Stimulated activated CD8-positive, alpha-beta memory T cell treated with anti-CD3 and anti-CD28 coated beads, Interleukin-7, amount 100 ng/mL, for 24 hours (primary cell): Measurements from ENCODE around the gene CACNB2.

Experiments used
- DNase-seq: peaks from one replicate; pipeline ENCODE4 v3.0.0-alpha.2; 2020; ENCODE audit warnings: low read depth

The CACNB2 gene

GRCh38 chr10:18514537-18514936, 374.3 kb downstream of the CACNB2 start:
- DNase-seq = no peak

- DNase-seq = no peak
These were observed 376.6 kb downstream of the CACNB2 start for GRCh38 chr10:18516851-18517250.

- DNase-seq = no peak
These were observed 382.8 kb downstream of the CACNB2 start for GRCh38 chr10:18523025-18523424.

DNA sequence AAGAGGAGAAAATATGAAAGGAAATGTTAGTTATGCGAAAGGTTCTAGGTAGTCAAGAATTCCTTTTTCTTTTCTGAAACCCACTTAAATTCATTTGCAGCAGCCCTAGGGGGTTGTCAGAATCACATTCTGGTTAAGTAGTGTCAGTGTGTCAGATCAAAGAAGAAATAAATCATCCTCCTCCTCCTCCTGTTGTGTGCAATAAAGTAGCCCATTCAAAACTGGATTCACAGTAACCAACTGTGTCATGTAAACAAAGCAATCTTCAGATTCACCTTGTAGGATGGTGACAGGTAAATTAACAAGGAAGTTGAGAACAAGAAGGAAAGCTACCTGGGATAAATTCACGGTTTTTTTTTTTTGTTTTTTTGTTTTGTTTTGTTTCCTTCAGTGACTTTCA, 383.6 kb downstream of the CACNB2 start:
- DNase-seq = no peak

- no peak for DNase-seq
These were observed 387.5 kb downstream of the CACNB2 start for GRCh38 chr10:18527687-18528086.

GRCh38 chr10:18528292-18528691, 388.1 kb downstream of the CACNB2 start:
- DNase-seq = no peak

DNA sequence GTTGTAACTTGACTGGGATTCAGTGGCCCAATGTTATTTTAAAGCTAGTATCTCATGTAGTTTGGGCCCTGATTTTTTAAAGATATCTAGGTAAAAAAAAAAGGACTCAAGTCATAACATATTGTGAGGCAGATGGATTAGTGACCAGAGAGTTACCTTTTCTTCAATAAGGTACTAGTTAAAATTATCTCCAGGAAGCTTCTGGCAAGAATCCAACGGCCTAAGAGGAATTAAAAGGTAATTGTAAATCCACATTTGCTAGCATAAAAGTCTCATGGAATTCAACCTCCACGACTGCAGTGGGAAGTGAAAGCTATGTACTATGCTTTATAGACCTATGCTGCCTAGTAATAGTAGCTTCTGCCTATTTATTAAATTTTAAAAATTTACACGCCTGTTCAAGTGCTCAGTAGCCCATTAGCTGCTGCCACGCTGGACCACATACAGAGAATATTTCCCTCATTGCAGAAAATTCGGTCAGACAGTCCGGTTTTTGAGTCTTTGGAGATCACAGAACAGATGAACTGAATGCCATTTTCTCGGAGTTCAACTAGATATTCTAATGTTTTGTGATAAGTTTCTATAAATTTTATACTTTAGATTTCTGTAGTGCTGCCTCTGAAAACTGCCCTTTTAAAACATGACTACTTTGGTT, 392.8 kb downstream of the CACNB2 start:
- DNase-seq = no peak

DNA sequence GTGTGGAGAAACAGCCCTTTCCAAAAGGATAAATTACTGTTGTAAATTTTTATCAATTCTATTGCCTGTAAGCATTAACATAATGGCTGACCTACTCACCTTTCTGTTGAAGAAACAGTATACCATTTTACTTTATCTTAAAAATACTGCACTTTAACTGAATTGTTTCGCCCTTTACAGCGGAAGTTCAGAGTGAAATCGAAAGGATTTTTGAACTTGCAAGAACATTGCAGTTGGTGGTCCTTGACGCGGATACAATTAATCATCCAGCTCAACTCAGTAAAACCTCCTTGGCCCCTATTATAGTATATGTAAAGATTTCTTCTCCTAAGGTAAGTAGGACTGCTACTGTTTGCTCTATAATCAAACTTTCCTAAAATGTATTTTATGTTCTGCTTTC, 393.7 kb downstream of the CACNB2 start:
- no peak for DNase-seq

DNA sequence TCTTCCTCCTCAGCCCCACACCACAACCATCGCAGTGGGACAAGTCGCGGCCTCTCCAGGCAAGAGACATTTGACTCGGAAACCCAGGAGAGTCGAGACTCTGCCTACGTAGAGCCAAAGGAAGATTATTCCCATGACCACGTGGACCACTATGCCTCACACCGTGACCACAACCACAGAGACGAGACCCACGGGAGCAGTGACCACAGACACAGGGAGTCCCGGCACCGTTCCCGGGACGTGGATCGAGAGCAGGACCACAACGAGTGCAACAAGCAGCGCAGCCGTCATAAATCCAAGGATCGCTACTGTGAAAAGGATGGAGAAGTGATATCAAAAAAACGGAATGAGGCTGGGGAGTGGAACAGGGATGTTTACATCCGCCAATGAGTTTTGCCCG, 399.1 kb downstream of the CACNB2 start:
- DNase-seq = no peak

GRCh38 chr10:18540195-18540594, 400.0 kb downstream of the CACNB2 start:
- DNase-seq = no peak

GRCh38 chr10:18542832-18543231, 402.6 kb downstream of the CACNB2 start:
- no peak for DNase-seq

- no peak for DNase-seq
These were observed 405.5 kb downstream of the CACNB2 start for GRCh38 chr10:18545621-18546305.

DNA sequence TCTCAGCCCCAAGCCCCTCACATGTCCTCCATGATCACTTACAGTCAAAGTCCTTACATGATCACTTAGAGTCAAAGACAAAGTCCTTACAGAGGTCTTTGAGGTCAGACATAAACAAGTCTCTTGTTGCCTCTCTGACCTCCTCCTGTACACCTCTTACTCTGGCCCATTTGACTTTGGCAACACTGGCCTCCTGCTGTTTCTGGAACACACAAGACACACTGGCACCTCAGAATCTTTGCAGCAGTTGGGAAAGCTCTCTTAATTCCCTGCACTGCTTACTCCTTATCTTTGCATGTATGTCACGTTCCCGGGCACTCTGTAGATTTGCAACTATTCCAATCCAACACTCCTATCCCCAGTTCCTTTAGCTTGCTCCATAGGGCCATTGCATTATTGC, 408.9 kb downstream of the CACNB2 start:
- no peak for DNase-seq

- no peak for DNase-seq
These were observed 411.2 kb downstream of the CACNB2 start for GRCh38 chr10:18551473-18551872.

DNA sequence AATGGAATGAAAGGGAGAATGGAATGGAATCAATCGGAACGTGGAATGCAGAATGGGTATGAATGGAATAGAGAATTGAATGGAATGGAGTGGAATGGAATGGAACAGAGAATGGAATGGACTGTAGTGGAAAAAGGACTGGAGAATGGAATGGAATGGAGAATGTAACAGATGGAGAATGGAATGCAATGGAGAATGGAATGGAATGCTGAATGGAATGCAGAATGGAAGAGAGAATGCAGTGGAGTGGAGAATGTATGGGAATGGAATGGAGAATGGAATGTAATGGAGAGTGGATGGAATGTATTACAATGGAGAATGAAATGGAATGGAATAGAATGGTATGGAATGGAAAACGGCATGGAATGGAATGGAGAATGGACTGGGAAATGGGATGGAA, 414.3 kb downstream of the CACNB2 start:
- no peak for DNase-seq

GRCh38 chr10:18556522-18557147, 416.4 kb downstream of the CACNB2 start:
- no peak for DNase-seq

DNA sequence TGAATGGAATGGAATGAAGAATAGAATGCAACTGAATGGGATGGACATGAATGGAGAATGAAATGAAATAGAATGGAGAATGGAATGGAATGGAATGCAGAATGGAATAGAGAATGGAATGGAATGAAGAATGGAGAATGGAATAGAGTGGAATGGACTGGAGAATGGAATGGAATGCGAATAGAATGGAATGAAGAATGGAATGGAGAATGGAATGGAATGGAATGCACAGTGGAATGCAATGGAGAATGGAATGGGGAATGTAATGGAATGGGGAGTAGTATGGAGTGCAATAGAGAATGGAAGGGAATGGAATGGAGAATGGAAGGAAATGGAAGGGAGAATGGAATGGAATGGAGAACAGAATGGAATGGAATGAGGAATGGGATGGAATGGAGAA, 417.7 kb downstream of the CACNB2 start:
- no peak for DNase-seq

GRCh38 chr10:18561861-18562551, 421.8 kb downstream of the CACNB2 start:
- no peak for DNase-seq

- no peak for DNase-seq
These were observed 422.9 kb downstream of the CACNB2 start for GRCh38 chr10:18563003-18563726.

DNA sequence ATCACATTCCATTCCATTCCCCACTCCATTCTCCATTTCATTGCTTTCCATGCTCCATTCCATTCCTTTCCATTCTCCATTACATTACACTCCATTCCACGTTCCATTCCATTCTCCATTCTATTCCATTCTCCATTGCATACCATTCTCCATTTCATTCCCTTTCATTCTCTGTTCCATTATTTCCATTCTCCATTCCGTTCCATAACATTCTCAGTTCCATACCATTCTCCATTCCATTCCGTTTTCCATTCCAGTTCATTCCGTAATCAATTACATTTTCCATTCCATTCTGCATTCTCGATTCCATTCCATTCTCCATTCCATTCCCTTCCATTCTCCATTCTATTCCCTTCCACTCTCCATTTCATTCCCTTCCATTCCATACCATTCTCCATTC, 424.8 kb downstream of the CACNB2 start:
- no peak for DNase-seq

- DNase-seq = no peak
These were observed 426.0 kb downstream of the CACNB2 start for GRCh38 chr10:18566177-18566576.

- no peak for DNase-seq
These were observed 427.2 kb downstream of the CACNB2 start for GRCh38 chr10:18567343-18567856.
